HG03521 (cell line): ENCODE results near the gene MERTK.
"Not testable (repeated sequence)": the region's sequence is repeated elsewhere in the genome, so short reads cannot be mapped to it uniquely, and the experiment has no call there.

Source experiments
- ATAC-seq: cut with Tn5 transposase; IDR thresholded peaks from one replicate; pipeline ENCODE4 v1.9.1; 2021; ENCODE audit warnings: mild to moderate bottlenecking, moderate library complexity; ENCODE audit not compliant: unreplicated experiment

MERTK gene

DNA sequence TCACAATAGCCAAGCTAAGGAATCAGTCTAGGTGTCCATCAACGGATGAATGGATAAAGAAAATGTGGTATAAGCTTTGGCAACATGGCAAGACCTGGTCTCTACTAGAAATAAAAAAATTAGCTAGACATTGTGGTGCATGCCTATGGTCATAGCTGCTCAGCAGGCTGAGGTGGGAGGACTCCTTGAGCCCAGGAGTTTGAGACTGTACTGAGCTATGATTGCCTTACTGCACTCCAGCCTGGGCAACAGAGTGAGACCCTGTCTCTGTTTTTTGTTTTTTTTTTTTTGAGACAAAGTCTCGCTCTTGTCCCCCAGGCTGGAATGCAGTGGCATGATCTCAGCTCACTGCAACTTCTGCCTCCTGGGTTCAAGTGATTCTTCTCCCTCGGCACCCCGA lies 11.6 kb downstream of the MERTK start:
- not testable (repeated sequence) for ATAC-seq

DNA sequence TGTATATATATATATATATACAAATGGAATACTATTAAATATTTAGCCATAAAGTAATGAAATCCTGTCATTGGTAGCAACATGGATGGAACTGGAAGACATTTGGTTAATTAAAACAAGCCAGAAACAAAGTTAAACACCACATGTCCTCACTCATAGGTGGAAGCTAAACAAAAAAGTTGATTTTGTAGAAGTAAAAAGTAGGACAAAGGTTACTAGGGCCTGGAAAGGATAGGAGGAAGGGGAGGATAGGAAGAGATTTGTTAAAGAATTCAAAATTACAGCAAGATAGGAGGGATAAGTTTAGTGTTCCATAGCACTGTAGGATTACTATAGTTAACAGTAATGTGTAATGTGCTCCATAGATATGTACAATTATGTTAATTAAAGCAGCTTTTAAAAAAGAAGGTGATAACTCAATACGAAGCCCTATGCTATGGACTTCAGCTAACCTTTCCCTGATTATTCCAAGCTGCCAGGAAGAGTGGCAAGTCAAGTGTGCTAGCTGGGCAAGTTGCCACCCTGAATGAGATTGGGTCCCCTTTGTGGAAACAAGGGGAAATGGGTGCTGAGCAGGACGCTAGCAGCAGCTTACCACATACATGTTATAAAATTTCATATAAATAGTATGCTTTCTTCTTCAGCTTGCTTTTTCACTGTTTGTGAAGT lies 12.3 kb downstream of the MERTK start:
- no peak for ATAC-seq

DNA sequence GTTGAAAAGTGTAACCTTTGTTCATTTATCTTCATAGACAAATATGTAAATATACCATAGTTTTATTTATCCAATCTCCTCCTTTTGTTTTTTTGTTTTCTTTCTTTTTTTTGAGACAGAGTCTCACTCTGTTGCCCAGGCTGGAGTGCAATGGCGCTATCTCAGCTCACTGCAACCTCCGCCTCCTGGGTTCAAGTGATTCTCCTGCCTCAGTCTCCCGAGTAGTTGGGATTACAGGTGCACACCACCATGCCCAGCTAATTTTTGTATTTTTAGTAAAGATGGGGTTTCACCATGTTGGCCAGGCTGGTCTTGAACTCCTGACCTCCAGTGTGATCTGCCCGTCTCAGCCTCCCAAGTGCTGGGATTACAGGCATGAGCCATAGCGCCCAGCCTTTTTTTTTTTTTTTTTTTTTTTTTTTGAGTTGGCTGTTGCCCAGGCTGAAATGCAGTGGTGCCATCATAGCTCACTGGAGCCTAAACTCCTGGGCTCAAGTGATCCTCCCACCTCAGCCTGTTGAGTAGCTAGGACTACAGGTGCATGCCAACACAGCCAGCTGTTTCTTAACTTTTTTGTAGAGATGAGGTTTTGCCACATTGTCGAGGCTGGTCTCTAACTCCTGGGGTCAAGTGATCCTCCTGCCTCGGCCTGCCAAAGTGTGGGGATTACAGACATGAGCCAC lies 13.0 kb downstream of the MERTK start:
- not testable (repeated sequence) for ATAC-seq

- ATAC-seq: no peak
These were observed 14.1 kb downstream of the MERTK start for GRCh38 chr2:111912547-111912946.

- no peak for ATAC-seq
These were observed 18.7 kb downstream of the MERTK start for GRCh38 chr2:111917106-111917505.

GRCh38 chr2:111918383-111918806 lies 20.0 kb downstream of the MERTK start:
- ATAC-seq: no peak

DNA sequence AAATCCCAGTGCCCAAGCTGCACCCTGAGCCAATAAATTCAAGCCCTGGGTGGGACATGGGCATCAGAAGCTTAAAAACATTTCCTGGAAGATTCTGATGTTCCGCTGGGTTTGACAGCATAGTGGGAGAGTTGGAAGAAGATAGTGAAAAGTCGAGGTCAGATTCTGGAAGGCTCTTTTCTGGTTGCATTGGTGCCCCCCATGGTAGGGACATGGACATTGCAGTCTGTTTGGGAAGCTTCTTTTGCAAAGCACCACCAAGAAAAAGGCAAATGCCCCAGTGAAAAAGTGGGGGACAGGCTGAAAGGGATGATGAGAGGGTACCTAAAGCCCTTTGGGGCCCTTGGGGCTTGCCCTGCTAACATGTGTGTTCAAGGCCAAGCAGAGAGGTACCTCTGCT lies 21.0 kb downstream of the MERTK start:
- no peak for ATAC-seq

GRCh38 chr2:111919794-111920608 lies 21.6 kb downstream of the MERTK start:
- ATAC-seq: no peak

GRCh38 chr2:111923276-111923804 lies 24.9 kb downstream of the MERTK start:
- no peak for ATAC-seq

DNA sequence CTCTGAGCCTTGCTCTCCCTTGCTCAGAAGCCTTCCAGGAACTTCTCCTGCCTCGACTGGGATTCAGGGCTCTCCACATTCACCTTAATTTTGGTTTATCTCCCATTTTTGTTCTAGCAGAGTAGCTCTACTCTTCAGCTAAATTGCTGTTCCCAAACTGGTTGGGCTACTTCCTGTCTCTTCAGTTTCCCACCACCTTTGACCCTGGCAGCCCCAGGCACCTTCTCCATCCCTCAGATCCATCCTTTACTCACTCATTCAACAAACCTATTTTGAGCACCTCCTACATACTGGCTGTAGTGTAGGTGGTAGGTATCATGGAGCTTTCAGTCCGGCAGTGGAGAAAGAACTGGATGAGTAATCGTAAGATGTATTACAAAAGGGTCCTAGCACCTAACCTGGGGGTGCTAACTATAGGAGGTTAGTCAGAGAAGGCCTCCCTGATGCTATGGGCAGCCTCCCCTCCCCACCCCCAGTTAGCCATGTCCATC lies 26.3 kb downstream of the MERTK start:
- ATAC-seq: no peak

- ATAC-seq: no peak
These were observed 29.3 kb downstream of the MERTK start for GRCh38 chr2:111927723-111928122.

- no peak for ATAC-seq
These were observed 32.0 kb downstream of the MERTK start for GRCh38 chr2:111930409-111930808.

- ATAC-seq: no peak
These were observed 32.5 kb downstream of the MERTK start for GRCh38 chr2:111930875-111931274.

GRCh38 chr2:111932841-111933291 lies 34.5 kb downstream of the MERTK start:
- ATAC-seq: no peak

DNA sequence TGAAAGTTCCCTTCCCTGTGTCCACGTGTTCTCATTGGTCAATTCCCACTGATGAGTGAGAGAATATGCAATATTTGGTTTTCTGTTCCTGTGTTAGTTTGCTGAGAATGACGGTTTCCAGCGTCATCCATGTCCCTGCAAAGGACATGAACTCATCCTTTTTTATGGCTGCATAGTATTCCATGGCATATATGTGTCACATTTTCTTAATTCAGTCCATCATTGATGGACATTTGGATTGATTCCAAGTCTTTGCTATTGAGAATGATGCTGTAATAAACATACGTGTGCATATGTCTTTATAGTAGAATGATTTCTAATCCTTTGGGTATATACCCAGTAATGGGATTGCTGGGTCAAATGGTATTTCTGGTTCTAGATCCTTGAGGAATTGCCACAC lies 35.5 kb downstream of the MERTK start:
- ATAC-seq: not testable (repeated sequence)

GRCh38 chr2:111936881-111937280 lies 38.5 kb downstream of the MERTK start:
- no peak for ATAC-seq

DNA sequence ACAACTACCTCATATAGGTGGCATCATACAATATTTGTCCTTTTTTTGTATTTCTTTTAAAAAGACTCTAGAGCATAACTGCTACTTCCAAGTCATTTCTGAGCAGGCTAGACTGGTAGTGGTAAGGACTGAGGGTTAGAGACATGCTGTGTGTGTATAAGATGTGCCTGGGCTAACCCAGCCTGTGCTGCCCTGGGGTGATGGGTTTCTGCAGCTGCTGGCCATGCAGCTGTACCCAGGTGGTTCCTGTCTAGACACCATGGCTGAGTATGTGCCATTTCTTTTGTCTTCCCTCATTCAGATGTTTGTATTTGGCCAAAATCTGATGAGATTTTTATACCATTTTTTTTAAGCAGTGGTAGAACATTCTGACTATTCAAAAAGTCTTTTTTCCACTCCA lies 40.0 kb downstream of the MERTK start:
- no peak for ATAC-seq

GRCh38 chr2:111940333-111941196 lies 42.2 kb downstream of the MERTK start:
- ATAC-seq: no peak

- no peak for ATAC-seq
These were observed 43.1 kb downstream of the MERTK start for GRCh38 chr2:111941531-111941930.

GRCh38 chr2:111944531-111945210 lies 46.3 kb downstream of the MERTK start:
- no peak for ATAC-seq
